CMK (cell line): Measurements from ENCODE around the gene PPP2R1B.

ENCODE experiments used
- DNase-seq: peaks from one replicate; pipeline ENCODE4 v3.0.0-alpha.2; 2010; ENCODE audit warnings: low read depth

The PPP2R1B gene

DNA sequence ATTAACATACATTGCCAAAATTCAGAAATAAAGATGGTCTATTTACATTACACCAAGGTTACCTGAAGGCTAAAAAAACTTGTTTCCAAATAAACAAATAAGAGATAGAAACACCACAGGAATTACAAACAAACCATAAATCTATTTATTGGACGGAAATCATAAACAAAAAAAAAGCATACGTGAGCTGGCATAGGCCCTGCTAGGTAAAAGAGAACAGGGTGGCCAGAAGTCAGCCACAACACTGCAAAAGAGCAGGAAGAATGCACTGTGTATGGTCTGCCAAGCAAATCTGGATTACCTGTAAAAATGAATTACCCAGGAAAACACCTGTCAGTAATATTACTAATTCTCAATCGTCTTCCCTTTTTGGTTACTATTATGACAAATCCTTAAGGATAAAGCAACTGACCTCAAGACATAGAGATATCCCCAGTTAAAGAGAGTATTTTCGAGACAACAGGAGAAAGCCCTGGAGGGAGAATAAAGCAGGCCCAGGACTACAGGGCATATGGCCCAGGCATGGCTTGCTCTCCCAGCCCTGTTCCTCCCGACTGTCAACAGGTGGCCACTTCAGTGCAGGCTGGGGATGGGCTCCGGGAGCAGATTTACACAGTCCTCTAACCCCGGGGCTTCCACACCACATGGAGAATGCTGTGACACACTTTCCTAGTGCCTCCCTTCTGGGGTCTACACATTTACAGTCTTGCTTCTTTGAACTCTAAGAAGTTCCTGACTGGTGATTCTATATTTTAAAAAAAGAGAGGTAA is 18.0 kb downstream of the PPP2R1B start:
- DNase-seq, result no peak

DNA sequence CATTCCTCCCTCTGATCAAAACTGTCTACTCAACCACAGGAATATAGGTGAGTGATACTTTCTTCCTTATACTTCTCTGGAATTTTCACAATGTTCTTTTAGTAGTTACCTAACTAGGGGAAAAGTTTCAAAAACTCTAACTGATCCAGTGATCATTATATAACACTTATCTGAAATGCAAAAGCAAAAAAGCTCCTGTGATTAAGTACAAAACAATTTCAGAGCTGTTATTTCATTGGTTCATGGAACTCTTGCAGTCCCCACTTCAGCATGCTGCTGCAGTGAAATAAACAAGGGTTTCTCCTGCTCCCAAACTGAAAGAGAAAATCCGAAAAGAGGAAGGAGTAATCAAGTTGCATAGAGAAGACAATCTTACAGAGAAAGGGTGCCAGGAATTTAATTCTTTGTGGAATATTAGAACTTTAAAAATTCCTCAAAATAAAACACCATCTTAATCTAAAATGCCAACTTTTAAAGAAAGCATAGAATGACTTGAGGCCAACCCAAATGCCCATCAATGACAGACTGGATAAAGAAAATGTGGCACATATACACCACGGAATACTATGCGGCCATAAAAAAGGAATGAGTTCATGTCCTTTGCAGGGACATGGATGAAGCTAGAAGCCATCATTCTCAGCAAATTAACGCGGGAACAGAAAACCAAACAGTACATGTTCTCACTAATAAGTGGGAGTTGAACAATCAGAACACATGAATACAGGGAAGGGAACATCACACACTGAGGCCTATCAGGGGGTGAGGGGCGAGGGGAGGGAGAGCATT is 20.3 kb downstream of the PPP2R1B start:
- no peak for DNase-seq

DNA sequence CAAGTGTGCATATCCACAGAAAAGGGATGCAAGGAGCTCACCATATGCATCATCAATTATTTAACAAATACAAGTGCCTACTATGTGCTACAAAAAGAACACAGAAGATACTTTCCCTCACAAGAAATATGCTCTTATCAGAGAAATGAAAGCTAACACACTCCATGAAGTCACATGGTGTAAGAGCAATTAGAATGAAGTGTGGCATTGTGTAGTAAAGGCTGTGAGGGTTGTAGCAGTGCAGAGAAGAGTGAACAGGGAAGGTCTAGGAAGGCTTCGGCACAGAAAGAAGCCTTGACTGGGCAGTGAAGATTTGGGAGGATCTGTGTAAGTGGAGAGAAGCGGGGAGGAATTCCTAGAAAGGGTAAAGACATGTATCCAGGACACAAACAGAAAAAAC is 22.5 kb downstream of the PPP2R1B start:
- DNase-seq, result no peak

DNA sequence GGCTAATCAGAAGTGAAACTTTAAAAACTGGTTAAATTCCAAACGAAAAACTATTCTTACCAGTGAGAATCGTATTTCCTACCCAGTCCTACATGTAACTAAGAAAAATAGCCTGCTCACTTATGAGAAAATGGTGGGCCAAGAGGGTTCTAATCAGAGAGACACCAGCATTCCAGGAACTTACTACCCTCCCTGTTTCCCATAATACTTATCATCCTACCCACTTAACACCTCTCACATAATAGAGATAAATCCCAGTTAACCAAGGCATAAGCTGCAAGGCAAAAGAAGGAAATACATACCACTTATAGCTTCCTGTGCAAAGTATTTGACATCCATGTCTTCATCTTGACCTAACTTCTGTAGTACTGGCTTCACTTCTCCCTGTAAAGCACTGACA is 24.4 kb downstream of the PPP2R1B start:
- no peak for DNase-seq

DNA sequence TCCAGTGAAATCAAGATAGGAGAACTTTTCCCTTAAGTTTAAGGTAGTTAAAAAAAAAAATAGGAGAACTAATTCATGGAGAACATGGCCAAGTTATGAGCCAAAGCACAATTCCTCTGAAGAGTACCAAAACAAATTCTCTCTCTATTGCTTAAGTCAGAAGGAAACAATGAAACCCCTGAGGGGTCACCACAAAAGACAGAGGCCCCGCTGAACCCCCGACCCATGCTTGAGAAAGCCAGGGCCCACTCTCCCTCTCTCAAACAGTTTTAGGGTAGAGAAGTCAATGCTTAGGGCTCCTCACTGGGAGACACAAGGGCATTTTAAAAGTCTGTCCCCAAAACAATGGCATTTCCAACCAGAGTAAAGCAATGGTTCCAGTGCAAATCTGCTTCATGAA is 26.9 kb downstream of the PPP2R1B start:
- DNase-seq, result no peak

DNA sequence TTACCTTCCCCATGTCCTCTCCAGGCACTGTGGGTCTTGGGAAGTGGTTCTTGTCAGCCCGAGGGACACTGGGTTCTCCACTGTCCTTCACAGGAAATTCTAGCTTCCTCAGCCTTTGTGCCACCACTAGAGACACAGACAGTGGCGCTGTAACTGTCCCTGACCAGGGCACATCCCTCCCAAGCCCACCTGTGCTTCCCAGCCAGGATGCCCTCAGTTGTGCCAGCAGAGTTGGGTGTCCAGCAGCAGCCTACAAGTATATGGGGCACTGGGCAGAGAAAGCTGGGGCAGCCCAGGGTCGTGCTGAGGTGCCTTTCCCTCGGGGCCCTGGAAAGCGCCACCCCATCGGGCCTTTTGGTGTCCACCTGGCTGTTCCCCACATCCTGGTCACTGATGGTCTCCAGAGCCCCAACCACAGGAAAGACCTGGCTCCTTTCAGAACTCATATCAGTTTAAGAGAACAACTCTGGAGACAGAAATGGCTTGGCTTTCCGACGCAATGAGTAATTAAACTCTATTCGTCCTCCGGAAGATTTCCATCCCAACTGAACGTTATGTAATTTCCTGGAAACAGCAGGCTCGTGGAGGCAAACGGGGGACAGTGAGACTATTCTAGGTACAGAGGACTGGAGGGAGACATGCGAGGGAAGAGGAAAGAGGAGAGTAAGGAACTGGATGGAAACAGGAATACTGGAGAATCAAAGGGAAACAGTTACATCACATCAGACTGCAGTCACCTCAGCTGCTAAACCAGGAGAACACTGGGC is 28.6 kb downstream of the PPP2R1B start:
- no peak for DNase-seq

DNA sequence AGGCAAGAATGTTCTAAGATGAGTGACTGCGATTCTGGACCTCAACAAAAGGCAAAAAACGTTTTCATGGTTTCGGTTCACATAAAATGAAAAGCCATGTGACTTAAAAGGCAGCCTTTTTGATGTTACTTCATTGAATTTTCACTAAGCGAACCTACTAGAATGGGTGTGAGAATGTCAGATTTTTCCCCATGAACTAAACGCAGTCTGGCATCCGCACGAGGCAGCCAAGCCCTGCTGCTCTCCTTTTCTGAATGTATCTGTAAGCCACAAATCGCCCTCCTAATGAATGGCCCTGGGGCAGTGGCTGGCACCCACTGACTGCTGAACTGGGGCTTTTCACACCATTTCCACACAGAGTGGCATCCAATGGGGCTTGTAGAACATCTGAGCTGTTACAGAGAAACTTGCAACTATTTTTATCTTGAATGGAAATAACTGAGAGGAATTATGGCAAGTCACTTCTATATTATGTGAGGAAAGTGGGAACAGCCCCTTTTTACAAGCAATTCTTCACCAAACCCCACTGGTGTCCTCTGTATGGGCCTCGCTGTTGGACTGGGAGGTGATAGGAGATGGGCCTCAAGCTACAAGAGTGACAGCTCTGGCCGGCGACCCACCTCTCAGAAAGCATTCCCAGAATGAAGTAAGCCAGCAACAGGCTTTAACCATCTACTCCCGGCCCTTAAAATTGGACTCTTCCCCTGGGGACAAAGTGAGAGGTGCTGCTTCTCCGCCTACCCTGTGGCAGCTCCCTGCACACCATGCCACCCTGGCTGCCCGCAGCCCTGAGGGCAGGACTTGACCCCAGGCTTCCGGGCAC is 29.4 kb downstream of the PPP2R1B start:
- DNase-seq, result no peak

DNA sequence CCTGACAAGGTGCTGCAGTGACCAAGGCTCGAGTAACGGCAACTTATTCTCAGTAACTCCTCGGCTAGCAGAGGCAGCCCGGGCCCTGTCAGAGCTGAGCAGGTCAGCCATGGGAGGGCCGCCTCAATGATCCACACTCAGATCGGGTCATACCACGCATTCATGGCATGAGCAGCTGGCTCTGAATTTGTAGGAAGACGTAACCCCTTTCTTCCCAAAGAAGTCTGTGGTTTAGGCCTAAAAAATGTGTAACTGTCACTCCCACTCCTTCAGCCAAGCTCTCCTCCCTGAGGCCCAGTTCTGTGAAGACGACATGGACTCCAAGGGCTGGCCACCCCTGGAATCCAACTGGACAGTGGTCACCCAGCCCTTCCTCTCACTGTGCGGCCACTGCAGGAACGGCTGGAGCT is 30.0 kb downstream of the PPP2R1B start:
- DNase-seq, result no peak

DNA sequence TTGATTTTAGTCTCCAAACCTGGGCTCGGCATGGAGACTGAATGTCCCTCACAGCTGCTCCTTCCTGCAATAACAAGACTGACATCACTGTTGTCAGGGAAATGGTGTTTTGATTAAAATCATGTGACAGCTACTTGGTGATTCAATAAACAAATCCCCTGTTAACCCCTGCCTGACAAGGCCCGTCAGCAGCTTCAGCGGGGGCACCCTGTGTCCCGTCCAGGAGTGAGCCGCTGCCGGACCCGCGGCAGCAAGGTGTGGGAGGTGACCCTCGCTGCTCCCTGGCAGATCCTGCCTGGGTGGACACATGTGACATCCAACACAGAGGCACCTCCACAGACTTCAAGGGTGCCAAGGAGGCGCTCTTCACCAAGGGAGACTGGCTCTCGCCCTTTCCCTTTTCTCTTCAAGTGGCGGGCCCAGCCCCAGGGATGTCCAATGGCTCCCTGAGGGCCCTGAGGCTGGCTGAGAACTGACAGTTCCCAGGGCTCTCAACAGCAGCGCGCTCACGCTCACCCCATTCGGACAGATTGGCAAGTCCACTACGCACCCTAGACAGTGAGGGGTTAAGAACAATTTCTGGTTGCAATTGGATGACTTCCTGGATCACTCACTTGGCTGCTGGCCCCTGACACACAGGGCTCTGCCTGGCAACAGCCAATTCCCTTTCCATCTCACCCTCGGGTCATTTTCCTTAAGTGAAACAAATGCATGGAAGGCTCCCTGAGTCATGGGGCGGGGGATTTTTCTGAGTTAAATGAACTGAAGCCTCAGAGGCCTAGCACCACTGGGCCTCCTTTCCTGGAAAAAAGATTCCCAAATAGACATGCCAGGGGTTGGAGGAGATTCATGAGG is 30.7 kb downstream of the PPP2R1B start:
- DNase-seq, result no peak

DNA sequence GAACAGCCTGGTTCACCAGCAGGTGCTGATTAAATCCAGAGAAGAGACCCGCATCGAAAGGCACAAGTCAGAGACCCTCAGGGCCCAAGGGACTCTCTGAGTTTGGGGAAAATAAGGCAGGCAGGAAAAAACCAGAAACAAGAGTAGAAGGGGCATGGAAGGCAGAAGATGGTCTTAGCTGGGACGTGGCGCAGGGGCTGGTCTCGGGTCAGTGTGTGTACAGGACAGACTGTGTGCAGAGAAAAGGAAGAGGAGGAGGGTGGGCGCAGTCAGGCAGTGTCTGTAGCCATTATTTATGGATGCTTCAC is 31.3 kb downstream of the PPP2R1B start:
- DNase-seq, result no peak

DNA sequence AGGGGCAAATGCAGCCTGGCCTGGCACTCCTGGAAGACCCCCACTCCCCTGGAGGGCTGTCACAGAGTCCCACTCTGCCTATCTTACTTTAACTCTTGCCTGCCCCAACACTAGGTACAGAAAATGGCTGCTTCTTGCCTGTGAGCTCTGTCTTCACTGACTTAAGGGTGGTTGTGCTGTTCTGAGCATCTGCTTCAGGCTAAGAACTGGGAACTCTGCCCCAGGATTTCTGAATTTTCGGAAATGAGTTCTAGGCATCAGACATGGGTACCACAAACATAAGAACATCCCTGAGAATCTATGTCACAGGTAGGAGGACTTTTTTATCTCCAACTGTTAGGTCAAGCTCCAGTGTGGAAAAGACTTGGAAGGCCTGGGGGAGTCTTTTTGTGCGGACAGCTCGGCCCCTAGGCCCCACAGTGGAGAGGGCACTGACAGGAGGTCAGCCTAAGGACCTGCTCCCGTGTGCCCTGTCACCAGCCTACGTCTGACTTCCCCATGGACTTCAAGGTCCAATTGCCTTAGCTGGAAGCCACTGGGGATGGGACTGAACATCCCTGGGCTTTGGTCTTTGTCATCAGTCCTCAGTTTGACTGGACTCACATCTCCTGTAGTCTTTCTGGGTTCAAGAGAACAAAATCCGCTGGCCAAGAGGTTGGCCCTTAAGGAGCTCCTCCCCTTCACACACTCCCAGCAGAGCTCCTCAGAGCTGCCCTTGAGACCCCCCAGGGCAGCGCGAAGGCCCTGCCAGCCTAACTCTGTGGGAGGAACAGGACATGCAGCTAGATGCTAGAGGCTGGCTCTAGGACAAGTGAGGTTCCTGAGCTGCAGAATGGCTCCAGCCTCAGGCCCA is 31.9 kb downstream of the PPP2R1B start:
- no peak for DNase-seq

DNA sequence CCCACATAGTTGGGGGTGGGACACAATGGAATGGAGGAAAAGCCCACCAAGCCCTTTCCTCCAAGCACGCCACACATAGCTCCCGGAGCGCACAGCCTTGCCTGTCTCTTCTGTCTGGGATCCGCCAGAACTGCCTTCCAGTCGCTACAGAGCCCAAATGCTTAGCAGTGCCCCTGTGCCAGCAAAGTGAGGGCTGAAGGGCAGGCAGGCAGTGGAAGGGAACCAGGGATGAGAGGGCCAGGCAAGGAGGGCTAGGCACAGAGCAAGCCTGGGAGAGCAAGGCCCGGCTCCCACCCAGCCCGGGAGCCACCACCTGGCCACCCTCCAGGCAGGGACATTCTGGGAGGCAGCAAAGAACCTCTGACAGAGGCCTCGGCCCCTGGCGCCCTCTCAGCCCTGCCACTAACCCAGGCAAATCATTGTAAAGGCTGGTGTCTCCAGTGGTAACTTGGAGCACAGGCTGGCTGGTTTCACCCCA is 32.5 kb downstream of the PPP2R1B start:
- DNase-seq, result no peak

DNA sequence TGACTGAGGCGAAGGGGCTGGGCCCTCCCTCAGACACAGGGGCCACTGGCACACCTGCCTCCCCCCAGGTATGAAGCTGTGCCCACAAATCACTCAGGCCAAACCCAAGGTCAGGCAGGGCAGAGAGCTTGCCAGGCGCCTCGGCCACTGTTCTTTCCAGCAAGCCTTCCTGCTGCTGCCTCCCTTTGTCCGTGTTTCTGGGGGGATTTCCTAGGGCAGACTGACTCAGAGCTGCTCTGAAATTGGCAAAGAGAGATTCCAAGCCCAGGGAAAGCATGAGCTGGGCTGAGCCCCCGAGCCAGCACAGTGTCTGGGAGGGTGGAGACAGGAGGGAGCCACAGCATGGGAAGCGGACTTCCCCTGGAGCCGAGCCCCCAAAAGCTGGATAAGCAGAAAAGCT is 33.2 kb downstream of the PPP2R1B start:
- DNase-seq, result no peak

DNA sequence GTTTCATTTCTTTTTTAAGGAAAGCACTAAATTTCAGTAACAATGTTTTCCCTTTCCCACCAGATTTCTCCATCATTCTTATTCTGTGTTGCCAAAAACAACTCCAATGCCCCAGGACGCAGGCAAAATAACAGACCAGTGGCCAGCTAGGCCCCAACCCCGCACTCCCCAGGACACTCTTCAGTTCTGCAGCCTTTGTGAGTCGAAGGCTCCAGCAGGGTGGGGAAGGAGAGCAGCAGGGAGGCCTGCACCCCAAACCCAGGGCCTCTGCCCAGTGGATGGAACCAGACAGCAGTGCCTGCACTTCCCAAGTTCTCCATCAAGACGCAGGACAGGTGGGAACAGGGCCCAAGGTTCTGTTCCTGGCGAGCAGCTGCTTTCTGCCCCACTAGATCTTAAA is 34.4 kb downstream of the PPP2R1B start:
- no peak for DNase-seq

DNA sequence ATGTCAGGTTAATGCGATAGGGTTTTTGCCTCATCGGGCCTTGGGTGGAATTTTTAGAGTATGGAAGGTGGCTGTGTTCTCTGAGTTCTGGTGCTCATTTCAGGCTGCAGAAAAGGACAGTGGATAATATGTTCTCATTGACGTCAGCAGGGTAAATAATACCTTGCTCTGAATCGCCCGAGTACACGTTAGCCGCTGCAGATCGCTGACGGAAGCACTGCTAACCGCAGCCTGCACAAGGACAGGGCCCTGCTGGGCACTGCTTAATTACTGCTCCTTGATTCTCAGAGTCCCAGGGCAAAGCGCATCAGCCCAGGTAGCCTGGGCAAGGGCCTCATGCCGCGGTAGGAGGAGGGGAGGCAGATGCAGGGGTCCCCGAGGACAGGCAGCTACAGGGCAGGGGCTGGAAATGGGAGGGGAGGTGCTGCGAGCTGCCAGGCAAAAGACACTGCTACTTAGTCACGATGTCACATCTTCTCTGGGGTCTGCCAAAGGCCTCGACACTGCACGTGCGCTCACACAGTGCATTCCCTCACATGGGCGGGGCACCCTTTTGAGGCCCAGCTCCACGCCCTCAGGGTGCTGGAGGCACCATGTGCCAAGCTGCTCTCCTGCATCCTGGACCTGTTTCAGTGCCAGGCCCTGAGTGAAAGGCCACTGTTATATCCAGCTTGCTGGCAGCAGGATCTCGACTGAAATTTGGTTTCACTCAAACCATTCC is 35.2 kb downstream of the PPP2R1B start:
- DNase-seq, result no peak

DNA sequence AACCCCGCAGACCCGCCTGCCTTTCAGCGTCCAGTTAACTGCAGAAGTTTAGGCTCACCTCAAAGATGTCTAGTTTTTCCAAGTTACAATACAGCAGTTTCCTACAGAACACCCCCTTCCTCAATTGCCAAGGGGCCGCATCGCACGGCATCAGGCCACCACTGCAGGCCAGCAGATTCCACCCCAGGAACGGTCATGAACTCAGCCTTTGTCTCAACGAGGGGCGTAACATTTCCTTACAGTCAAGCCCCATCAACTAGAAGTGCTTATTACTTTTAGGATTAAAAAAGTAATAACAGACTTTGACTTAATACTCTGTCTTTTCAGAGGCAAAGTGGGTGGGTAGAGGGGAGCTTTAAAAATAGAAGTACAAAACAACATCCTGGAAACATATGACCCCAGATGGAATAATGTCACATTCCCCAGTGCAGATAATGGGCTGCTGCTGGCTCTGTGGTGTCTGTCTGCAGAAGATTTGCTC is 36.3 kb downstream of the PPP2R1B start:
- DNase-seq, result no peak

DNA sequence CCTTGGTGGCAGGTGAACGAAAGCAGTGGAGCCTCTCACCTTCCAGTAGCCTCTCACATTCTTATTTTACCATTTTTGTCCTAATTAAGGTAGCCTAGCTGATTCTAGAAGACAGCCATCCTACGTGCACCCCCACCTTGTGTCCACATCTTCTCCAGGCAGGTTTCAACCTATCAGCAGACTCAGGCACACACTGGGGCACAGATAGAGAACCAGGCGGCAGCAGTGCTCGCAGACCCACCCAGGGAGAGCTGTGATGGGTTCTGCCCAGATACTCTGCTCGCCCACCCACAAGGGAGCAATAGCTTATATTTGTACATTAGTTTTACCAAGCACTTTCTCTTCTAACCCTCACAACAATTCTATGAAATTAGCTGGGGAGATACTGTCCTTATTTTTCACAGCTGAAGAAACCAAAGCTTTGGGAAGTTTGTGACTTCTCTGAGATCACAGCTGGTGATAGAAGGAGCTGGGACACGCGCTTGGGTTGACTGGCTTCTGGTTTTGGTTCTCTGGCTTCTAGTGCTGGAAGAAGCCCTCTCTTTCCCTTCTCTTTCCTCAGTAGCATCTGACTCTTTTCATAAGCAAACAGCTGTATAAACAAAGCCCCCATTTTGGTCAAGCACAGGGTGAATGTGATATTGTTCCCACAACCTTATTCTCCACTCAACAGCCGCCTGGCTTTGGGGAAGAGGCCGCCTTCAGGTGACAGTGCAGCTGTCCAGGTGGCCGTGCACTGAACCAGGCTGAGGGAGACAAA is 36.9 kb downstream of the PPP2R1B start:
- no peak for DNase-seq

DNA sequence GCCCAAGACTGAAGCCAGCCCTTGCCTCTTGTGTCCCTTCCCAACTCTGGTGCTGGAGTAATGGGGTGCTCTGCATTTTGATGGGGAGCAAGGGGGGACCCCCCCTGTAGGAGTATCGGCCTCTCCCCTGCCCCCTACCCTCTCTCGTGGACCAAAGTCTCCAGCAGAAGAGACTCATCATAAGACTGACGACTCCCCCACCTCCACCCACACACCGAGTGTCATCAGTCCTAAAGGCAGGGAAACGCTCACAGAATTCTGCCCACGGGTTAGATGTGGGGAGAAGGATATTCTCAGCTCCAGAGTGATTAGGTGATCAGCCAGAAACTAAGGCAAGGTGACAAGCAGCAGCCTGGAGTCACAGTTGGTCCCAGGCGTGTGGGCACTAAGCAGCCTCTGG is 38.8 kb downstream of the PPP2R1B start:
- no peak for DNase-seq

DNA sequence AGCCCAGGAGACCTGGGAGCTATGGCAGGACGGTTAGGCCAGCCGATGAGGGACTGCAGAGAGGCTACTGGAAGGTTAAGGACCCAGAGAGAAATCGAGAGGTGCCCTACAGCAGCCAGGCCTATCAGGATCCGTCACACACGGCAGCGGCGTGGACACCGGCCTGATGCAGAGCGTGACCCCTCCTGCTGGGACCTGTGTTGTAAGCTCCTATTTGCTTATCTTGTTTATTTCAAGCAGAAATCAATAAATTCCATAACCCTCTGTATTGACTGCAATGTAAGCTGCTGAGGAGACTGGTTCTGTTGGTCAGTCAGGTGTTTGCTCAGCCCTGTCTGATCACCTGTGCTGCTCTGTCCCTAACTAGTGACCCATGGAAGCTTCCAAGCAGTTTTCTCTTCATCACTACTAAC is 39.9 kb downstream of the PPP2R1B start:
- no peak for DNase-seq
